OCI-LY1 (cell line): ENCODE results near the gene AFDN.

Source experiments
- EZH2 ChIP-seq: fragments of 200-600 bp; sonication (generic), shearing (Covaris generic); IDR thresholded peaks from 2 replicates; pipeline ENCODE4 v1.8.0; 2017; ENCODE audit warnings: borderline replicate concordance, mixed run types, mild to moderate bottlenecking, antibody characterized with exemption, low read length, moderate library complexity, mixed read lengths
- TF ChIP-seq, protein P1 (sequence below): fragments of 200-600 bp; sonication (generic), shearing (Covaris generic); IDR thresholded peaks from 2 replicates; pipeline ENCODE4 v1.5.1; 2017; ENCODE audit warnings: mild to moderate bottlenecking, antibody characterized with exemption, low read length, moderate library complexity, mixed read lengths

- TF ChIP-seq, protein P1, sequence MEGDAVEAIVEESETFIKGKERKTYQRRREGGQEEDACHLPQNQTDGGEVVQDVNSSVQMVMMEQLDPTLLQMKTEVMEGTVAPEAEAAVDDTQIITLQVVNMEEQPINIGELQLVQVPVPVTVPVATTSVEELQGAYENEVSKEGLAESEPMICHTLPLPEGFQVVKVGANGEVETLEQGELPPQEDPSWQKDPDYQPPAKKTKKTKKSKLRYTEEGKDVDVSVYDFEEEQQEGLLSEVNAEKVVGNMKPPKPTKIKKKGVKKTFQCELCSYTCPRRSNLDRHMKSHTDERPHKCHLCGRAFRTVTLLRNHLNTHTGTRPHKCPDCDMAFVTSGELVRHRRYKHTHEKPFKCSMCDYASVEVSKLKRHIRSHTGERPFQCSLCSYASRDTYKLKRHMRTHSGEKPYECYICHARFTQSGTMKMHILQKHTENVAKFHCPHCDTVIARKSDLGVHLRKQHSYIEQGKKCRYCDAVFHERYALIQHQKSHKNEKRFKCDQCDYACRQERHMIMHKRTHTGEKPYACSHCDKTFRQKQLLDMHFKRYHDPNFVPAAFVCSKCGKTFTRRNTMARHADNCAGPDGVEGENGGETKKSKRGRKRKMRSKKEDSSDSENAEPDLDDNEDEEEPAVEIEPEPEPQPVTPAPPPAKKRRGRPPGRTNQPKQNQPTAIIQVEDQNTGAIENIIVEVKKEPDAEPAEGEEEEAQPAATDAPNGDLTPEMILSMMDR: no peak
- no peak for TF ChIP-seq EZH2
Measured at GRCh38 chr6:167793421-167793820, 33.3 kb upstream of the AFDN start.
